GM12801 (cell line): ENCODE results near the gene TCTN3.

Experiments
- CTCF ChIP-seq: IDR thresholded peaks from one replicate; pipeline ENCODE4 v1.5.1; 2011; ENCODE audit warnings: control low read depth; ENCODE audit not compliant: insufficient read length; ENCODE audit errors: extremely low read depth

The TCTN3 gene

GRCh38 chr10:95729323-95730055 lies 35.8 kb upstream of the TCTN3 start:
- no peak for TF ChIP-seq CTCF

GRCh38 chr10:95728526-95728925 lies 34.8 kb upstream of the TCTN3 start:
- TF ChIP-seq CTCF, result no peak

- TF ChIP-seq CTCF, result no peak
These were observed 23.1 kb upstream of the TCTN3 start for GRCh38 chr10:95716866-95717265.

- TF ChIP-seq CTCF, result no peak
These were observed 22.7 kb upstream of the TCTN3 start for GRCh38 chr10:95716466-95716865.

- no peak for TF ChIP-seq CTCF
These were observed 17.8 kb upstream of the TCTN3 start for GRCh38 chr10:95711492-95711891.

GRCh38 chr10:95706990-95707389 lies 13.3 kb upstream of the TCTN3 start:
- no peak for TF ChIP-seq CTCF

- no peak for TF ChIP-seq CTCF
These were observed 12.8 kb upstream of the TCTN3 start for GRCh38 chr10:95706573-95706972.
